PC-9 (cell line): ENCODE results near the gene KCNA10. TPM values are rescaled to one million over a fixed set of nuclear protein-coding genes. Genes with fewer than 3 reads are reported as not detected.

Source experiments
- BruUV-seq: library from RNA; stranded (reverse); fragments of 400-500 nt; replicated peaks from 2 replicates; lab custom pipeline; 2021; lab: Mats Ljungman, UMichigan
- CTCF ChIA-PET: fragments of 300-600 bp; sonication (Branson Sonifier 250); formaldehyde crosslinking; loops from one replicate; lab custom pipeline; 2022; ENCODE audit warnings: antibody characterized with exemption; lab: Charles Lee
- POLR2A ChIA-PET: fragments of 300-600 bp; sonication (Branson Sonifier 250); formaldehyde crosslinking; loops from one replicate; lab custom pipeline; 2022; ENCODE audit warnings: antibody characterized with exemption; ENCODE audit not compliant: unreplicated experiment; lab: Charles Lee
- DNase-seq, 2 experiments: peaks; one replicate each; pipeline versions ENCODE4 v3.0.0 to v3.0.0-alpha.2; 2015 to 2022; ENCODE audit warnings: mixed read lengths in 1 of 2
- H2AFZ ChIP-seq: fragments of 200-600 bp; sonication (generic); 2 replicates; pipeline ENCODE4 v1.8.1; 2017; ENCODE audit warnings: antibody characterized with exemption
- H3F3A ChIP-seq: fragments of 200-600 bp; sonication (generic); 2 replicates; pipeline ENCODE4 v1.8.1; 2017; ENCODE audit warnings: antibody characterized with exemption, mild to moderate bottlenecking, low read depth; ENCODE audit not compliant: insufficient read depth
- H3K27ac ChIP-seq: fragments of 200-600 bp; sonication (generic); 2 replicates; pipeline ENCODE4 v1.6.1; 2016; ENCODE audit warnings: mixed run types
- H3K27me3 ChIP-seq: fragments of 200-600 bp; sonication (generic); 2 replicates; pipeline ENCODE4 v1.6.1; 2016; ENCODE audit warnings: low read depth, mixed run types; ENCODE audit not compliant: insufficient read depth
- H3K36me3 ChIP-seq: fragments of 200-600 bp; sonication (generic); 2 replicates; pipeline ENCODE4 v1.6.1; 2016; ENCODE audit warnings: low read depth, mixed run types
- H3K4me1 ChIP-seq: fragments of 200-600 bp; sonication (generic); replicated peaks from 2 replicates; pipeline ENCODE4 v1.6.1; 2016; ENCODE audit warnings: mixed run types; ENCODE audit not compliant: insufficient read depth
- H3K4me2 ChIP-seq: fragments of 200-600 bp; sonication (generic); 2 replicates; pipeline ENCODE4 v1.6.1; 2017; ENCODE audit warnings: mixed run types
- H3K4me3 ChIP-seq: fragments of 200-600 bp; sonication (generic); 2 replicates; pipeline ENCODE4 v1.6.1; 2016; ENCODE audit warnings: mixed run types
- H3K79me2 ChIP-seq: fragments of 200-600 bp; sonication (generic); 2 replicates; pipeline ENCODE4 v1.6.1; 2017; ENCODE audit warnings: low read depth, mixed run types
- H3K9me2 ChIP-seq: fragments of 200-600 bp; sonication (generic); 2 replicates; pipeline ENCODE4 v1.8.1; 2017; ENCODE audit warnings: mild to moderate bottlenecking; ENCODE audit not compliant: insufficient read depth
- H3K9me3 ChIP-seq: fragments of 200-600 bp; sonication (generic); 2 replicates; pipeline ENCODE4 v1.8.1; 2016; ENCODE audit warnings: low read depth; ENCODE audit not compliant: insufficient read depth
- H4K20me1 ChIP-seq: fragments of 200-600 bp; sonication (generic); 2 replicates; pipeline ENCODE4 v1.8.1; 2017; ENCODE audit not compliant: insufficient read depth
- CTCF ChIP-seq: fragments of 200-600 bp; sonication (generic); conservative IDR thresholded peaks from 2 replicates; pipeline ENCODE4 v1.6.1; 2017; ENCODE audit warnings: mixed run types, antibody characterized with exemption, mild to moderate bottlenecking, moderate library complexity
- EZH2 ChIP-seq: fragments of 200-600 bp; sonication (generic); IDR thresholded peaks from 2 replicates; pipeline ENCODE4 v1.8.0; 2017; ENCODE audit warnings: antibody characterized with exemption, low read depth
- intact Hi-C: fragments of 100-400 bp; cut with micrococcal nuclease; formaldehyde crosslinking; loops from one replicate; pipeline ENCODE4 v1.10.0; 2022; ENCODE audit not compliant: unreplicated experiment
- total RNA-seq: library from RNA; stranded (reverse); gene quantifications from 2 replicates; pipeline ENCODE4 v1.2.3, GENCODE V29; 2021

The KCNA10 gene
- total RNA-seq, 1 experiment from 2014 or later, result not detected

GRCh38 chr1:110544753-110545152 lies 25.8 kb upstream of the KCNA10 start:
- ChIA-PET POLR2A (no interaction called here), CTCF (no interaction called here)
- no TSS peak for BruUV-seq

GRCh38 chr1:110542725-110543124 lies 23.8 kb upstream of the KCNA10 start:
- intact Hi-C loops, result no loop called here
- no peak overlapping the region for H3K4me2 ChIP-seq
- no peaks in the 10 kb centered on the region for H3K9me3 ChIP-seq
- BruUV-seq, result no TSS peak
- no peak for DNase-seq
- no peak overlapping the region for H3K27ac ChIP-seq
- ChIA-PET CTCF (no interaction called here), POLR2A (interaction anchor here (0.6 kb wide), 1 partner anchor 81 kb away, joined by 4 read pairs; no protein-coding TSS in a partner anchor)
- no peaks in the 10 kb centered on the region for H4K20me1 ChIP-seq
- peaks cover 79% of the 10 kb centered on the region for H3K27me3 ChIP-seq
- TF ChIP-seq CTCF (no peak), EZH2 (no peak)
- H3K4me1 ChIP-seq, result no peaks in the 10 kb centered on the region
- H3K9me2 ChIP-seq, result no peaks in the 10 kb centered on the region
- no peak overlapping the region for H2AFZ ChIP-seq
- H3K4me3 ChIP-seq, result no peak overlapping the region
- H3F3A ChIP-seq, result no peaks in the 10 kb centered on the region
- H3K79me2 ChIP-seq, result no peaks in the 10 kb centered on the region
- no peaks in the 10 kb centered on the region for H3K36me3 ChIP-seq

More at GRCh38 chr1:110544753-110545152, 25.8 kb upstream of the KCNA10 start:
- Histone ChIP-seq H3K9me2 (no peaks in the 10 kb centered on the region), H3K4me2 (no peak overlapping the region), H3K79me2 (no peaks in the 10 kb centered on the region), H2AFZ (no peak overlapping the region), H3F3A (no peaks in the 10 kb centered on the region), H3K27me3 (peaks cover 82% of the 10 kb centered on the region), H4K20me1 (no peaks in the 10 kb centered on the region), H3K9me3 (no peaks in the 10 kb centered on the region), H3K27ac (no peak overlapping the region), H3K36me3 (no peaks in the 10 kb centered on the region), H3K4me1 (no peaks in the 10 kb centered on the region), H3K4me3 (no peak overlapping the region)
- TF ChIP-seq CTCF (no peak), EZH2 (no peak)
- intact Hi-C loops, result no loop called here
- DNase-seq, result no peak

- ChIA-PET POLR2A (no interaction called here), CTCF (no interaction called here)
- Histone ChIP-seq H3K27ac (no peak overlapping the region), H3K79me2 (no peaks in the 10 kb centered on the region), H3K4me3 (no peak overlapping the region), H3F3A (no peaks in the 10 kb centered on the region), H2AFZ (no peak overlapping the region), H3K9me3 (no peaks in the 10 kb centered on the region), H3K27me3 (peaks cover 76% of the 10 kb centered on the region), H3K4me2 (no peak overlapping the region), H3K4me1 (no peaks in the 10 kb centered on the region), H3K9me2 (no peaks in the 10 kb centered on the region), H4K20me1 (no peaks in the 10 kb centered on the region), H3K36me3 (no peaks in the 10 kb centered on the region)
- intact Hi-C loops, result no loop called here
- TF ChIP-seq CTCF (no peak), EZH2 (no peak)
- no peak for DNase-seq
- no TSS peak for BruUV-seq
Observed at GRCh38 chr1:110541906-110542395, 23.0 kb upstream of the KCNA10 start.
